Heart left ventricle (tissue), 16 donors: ENCODE measurements around the gene GFRA3. TPM values are rescaled to one million over a fixed set of nuclear protein-coding genes. Genes with fewer than 3 reads are reported as not detected.
A peak's percentile ranks its signal among the peaks of the same experiment; 100 is the strongest.

Experiments used
- ATAC-seq, 4 donors: fragments of 200-7000 bp; cut with Tn5 transposase; one replicate each; pipeline ENCODE4 v1.9.1; 2020 to 2022; ENCODE audit warnings: moderate library complexity in 4 of 4, mild to moderate bottlenecking in 3 of 4, moderate number of reproducible peaks in 1 of 4
- DNase-seq, 5 donors: peaks; one replicate each; pipeline ENCODE4 v3.0.0-alpha.2; 2020
- H3K27ac ChIP-seq, 12 donors: fragments of 200-600 bp; sonication (generic) in 4 of 12; one replicate each; pipeline versions ENCODE4 v1.5.0 to v1.8.0; 2016 to 2022; ENCODE audit warnings: mild to moderate bottlenecking in 2 of 12
- H3K27me3 ChIP-seq, 9 donors: fragments of 200-600 bp; sonication (generic) in 2 of 9; one replicate each; pipeline versions ENCODE4 v1.5.1 to v1.8.0; 2016 to 2022; ENCODE audit warnings: mild to moderate bottlenecking in 3 of 9
- H3K36me3 ChIP-seq, 9 donors: fragments of 200-600 bp; sonication (generic) in 2 of 9; one replicate each; pipeline versions ENCODE4 v1.5.0 to v1.8.0; 2018 to 2022; ENCODE audit warnings: mild to moderate bottlenecking in 2 of 9
- H3K4me1 ChIP-seq, 12 donors: fragments of 200-600 bp; sonication (generic) in 4 of 12; one replicate each; pipeline versions ENCODE4 v1.5.0 to v1.8.0; 2016 to 2022; ENCODE audit warnings: mild to moderate bottlenecking in 3 of 12
- H3K4me3 ChIP-seq, 12 donors: fragments of 200-600 bp; sonication (generic) in 4 of 12; one replicate each; pipeline versions ENCODE4 v1.5.0 to v1.8.0; 2017 to 2022; ENCODE audit warnings: mild to moderate bottlenecking in 9 of 12, moderate library complexity in 4 of 12
- H3K9me3 ChIP-seq, 12 donors: fragments of 200-600 bp; sonication (generic) in 4 of 12; one replicate each; pipeline versions ENCODE4 v1.5.0 to v1.8.0; 2016 to 2022; ENCODE audit warnings: mild to moderate bottlenecking in 1 of 12
- POLR2A ChIP-seq, 2 donors: fragments of 450-650 bp; IDR thresholded peaks; one replicate each; pipeline ENCODE4 v1.6.1; 2017; ENCODE audit warnings: antibody characterized with exemption in 2 of 2, mild to moderate bottlenecking in 2 of 2, moderate library complexity in 2 of 2
- WGBS, 4 donors: extraction: QIAGEN DNeasy Blood & Tissue Kit in 2 of 4; methylation state at CpG; one replicate each; pipeline versions ENCODE4 v1.1.5 to v1.1.7; 2013 to 2018; 5-methylcytosine and 5-hydroxymethylcytosine counted together
- intact Hi-C, 10 donors: fragments of 100-400 bp; cut with DNase I; formaldehyde crosslinking; loops; one replicate each; pipeline versions ENCODE4 v1.11.1 to v1.14.2; 2022
- polyA plus RNA-seq, 2 donors: library from polyadenylated mRNA; stranded (reverse); fragments of 200-250 nt; gene quantifications; one replicate each; pipeline ENCODE4 v1.2.3, GENCODE V29; 2013
- total RNA-seq, 9 donors: library from RNA; depleted of rRNA in 2 of 9; stranded (reverse); fragments of >200 nt in 2 of 9; fragmentation: NEBNext Ultra II Directional in 3 of 9; extraction: Animal tissue kit (Norgen Biotek cat#: 25700) in 3 of 9; gene quantifications; one replicate each; pipeline versions ENCODE4 v1.1.0 to v1.2.4, GENCODE V29; 2016 to 2023
- TF ChIP-seq, protein P1 (sequence below), 12 donors: fragments of 200-600 bp; sonication (generic) in 4 of 12; IDR thresholded peaks; one replicate each; pipeline versions ENCODE4 v1.5.0 to v1.8.0; 2018 to 2022; ENCODE audit warnings: antibody characterized with exemption in 12 of 12, mild to moderate bottlenecking in 5 of 12
- donor health status: ischemic (EF 13 %, LVEDD 7.1; RV severe dilation, severe dysfunction).
- donor health status: healthy with polysubstance abuse.
- donor health status: DM: no; HTN: yes; CAD: no.
- donor health status: DM: no; HTN: no; CAD: no.
- donor health status: ischemic (EF 25% LVEDD 6.9; RV normal size, moderate dysfunction).
- donor health status: ischemic (EF 25% LVEDD 5.7; RV mildly dilated, moderate dysfunction).
- donor health status: healthy.
- donor health status: DM: yes; HTN: yes; CAD: no.
- donor health status: ischemic (EF 35%, LVEDD 5.7; RV mildly dilated, moderate dysfunction).
- donor health status: nonischemic (EF 11% LVEDD 7.7; RV severe dilation, severe dysfunction).
- donor health status: DM: yes; HTN: yes; CAD: no.
- donor health status: PGD.
- donor health status: ischemic (EF 29% LVEDD 5.4; RV normal size, mild dysfunction).
- donor health status: nonischemic (EF 23%, LVEDD 6.1; RV moderate dilation, normal function).

Gene GFRA3
- total and polyA plus RNA-seq, 11 donors, result 0.35 to 1.3 (median 0.67) TPM

DNA sequence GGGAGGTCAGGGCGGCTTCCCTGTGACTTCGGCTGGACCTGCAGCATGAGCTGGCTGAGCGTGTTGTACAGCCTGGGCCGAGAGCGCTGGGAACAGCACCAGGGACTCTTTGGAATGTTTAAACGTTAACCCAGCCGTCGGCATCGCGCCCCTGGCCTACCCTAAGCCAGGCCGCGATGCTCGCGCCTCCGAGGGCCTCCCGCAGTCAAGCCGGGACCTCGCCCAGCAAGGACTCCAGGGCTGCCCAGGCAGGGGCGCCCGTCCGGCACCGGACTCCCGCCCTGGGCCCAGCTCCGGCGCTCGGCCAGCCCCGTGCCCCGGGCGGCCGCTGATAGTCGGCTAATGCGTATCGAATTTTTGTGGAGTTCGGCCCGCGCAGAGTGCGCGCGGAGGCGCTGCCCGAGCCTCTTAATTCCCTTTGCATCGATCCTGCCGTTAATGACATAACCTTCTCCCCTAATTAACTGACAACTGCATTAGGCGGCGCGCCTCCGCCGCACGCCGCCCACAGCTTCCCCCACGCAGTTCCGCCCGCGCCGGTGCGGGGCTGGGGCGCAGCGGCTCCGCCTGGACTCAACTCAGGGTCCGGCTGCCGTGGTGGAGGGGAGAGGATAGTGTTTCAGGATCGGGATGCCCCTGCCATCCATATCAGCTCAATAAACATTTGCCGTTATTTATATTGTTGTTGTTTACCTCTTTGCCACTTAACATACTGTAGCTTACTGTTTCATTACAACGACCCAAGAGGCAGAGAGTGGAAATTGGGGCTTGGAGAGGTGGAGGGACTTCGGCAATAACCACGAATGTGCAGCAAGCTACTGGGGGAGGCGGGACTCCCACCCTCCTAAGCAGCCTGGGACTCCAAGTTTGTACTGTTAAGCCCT lies 32.5 kb downstream of the GFRA3 start:
- peaks cover 0 to 23% (median 0%) of the 10 kb centered on the region in 9 donors for H3K27me3 ChIP-seq
- 5 to 6% (median 6%) methylated on average over 63 to 67 of the region's 67 CpGs for WGBS, 4 donors
- H3K4me1 ChIP-seq, result peaks cover 0 to 16% (median 7%) of the 10 kb centered on the region in 12 donors
- ATAC-seq, result peak in 3 of 4 donors; percentile 78 to 86 (median 84)
- H3K9me3 ChIP-seq, result no peaks in the 10 kb centered on the region
- H3K27ac ChIP-seq, result peak overlapping the region in 7 of 12 donors; percentile 7 to 55 (median 42)
- peak overlapping the region; percentile 31 to 62 (median 50) for H3K4me3 ChIP-seq
- DNase-seq, result peak in 3 of 5 donors; percentile 29 to 69 (median 35)
- no peak for TF ChIP-seq POLR2A (IDR thresholded peaks at IDR 0.05)
- TF ChIP-seq, protein P1, sequence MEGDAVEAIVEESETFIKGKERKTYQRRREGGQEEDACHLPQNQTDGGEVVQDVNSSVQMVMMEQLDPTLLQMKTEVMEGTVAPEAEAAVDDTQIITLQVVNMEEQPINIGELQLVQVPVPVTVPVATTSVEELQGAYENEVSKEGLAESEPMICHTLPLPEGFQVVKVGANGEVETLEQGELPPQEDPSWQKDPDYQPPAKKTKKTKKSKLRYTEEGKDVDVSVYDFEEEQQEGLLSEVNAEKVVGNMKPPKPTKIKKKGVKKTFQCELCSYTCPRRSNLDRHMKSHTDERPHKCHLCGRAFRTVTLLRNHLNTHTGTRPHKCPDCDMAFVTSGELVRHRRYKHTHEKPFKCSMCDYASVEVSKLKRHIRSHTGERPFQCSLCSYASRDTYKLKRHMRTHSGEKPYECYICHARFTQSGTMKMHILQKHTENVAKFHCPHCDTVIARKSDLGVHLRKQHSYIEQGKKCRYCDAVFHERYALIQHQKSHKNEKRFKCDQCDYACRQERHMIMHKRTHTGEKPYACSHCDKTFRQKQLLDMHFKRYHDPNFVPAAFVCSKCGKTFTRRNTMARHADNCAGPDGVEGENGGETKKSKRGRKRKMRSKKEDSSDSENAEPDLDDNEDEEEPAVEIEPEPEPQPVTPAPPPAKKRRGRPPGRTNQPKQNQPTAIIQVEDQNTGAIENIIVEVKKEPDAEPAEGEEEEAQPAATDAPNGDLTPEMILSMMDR (IDR thresholded peaks at IDR 0.05), result peak in 2 of 12 donors; percentile 17 to 18
- intact Hi-C loops, result loop anchor here in 1 of 10 donors (5.0 kb wide), 1 partner anchor 40 kb away; no protein-coding TSS in a partner anchor
- no peaks in the 10 kb centered on the region for H3K36me3 ChIP-seq

DNA sequence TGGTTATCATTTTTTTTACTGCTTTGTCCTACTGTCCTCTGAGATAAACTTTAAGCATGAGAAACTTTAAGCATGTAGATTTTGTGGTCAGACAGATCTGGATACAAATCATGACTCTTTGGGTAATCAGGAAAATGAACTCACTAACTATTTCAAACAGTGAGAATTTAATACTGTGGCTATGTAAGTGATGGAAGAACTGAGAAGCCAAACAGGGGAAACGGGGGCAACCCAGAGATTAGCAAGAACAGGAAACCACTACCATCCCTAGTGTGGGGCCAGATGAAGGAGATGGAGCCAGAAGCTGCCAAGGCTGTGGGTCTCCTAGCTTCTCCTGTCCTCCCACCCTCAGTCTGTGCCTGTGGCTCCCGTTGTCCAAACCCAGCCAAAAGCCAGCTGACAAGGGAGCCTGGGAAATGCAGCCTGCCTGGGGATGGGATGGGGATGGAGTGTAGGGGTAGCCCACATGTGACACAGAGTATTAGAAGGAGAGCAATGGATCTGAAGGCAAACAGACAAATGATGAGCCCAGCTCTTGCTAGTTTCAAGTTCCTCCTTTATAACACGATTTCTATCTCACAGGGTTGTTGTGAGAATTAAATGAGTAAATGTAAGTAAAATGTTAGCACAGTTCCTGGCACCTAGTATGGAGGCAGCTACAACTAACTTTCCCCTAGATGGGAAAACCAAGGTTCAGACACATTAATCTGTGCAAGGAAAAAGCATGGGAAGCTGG lies 33.6 kb downstream of the GFRA3 start:
- ATAC-seq, result no peak
- H3K27ac ChIP-seq, result no peak overlapping the region
- H3K4me1 ChIP-seq, result peaks cover 0 to 16% (median 7%) of the 10 kb centered on the region in 12 donors
- DNase-seq, result no peak
- H3K36me3 ChIP-seq, result no peaks in the 10 kb centered on the region
- peaks cover 0 to 23% (median 0%) of the 10 kb centered on the region in 9 donors for H3K27me3 ChIP-seq
- WGBS, 4 donors, result 71 to 82% (median 74%) methylated on average over 3 of the region's 3 CpGs
- intact Hi-C loops, result loop anchor here in 1 of 10 donors (5.0 kb wide), 1 partner anchor 41 kb away; no protein-coding TSS in a partner anchor
- H3K9me3 ChIP-seq, result no peaks in the 10 kb centered on the region
- TF ChIP-seq, protein P1 (IDR thresholded peaks at IDR 0.05), result no peak
- H3K4me3 ChIP-seq, result no peak overlapping the region

GRCh38 chr5:138238034-138238433 lies 36.4 kb downstream of the GFRA3 start:
- DNase-seq, result no peak

More at GRCh38 chr5:138238034-138238433, 36.4 kb downstream of the GFRA3 start:
- Histone ChIP-seq H3K4me1 (peaks cover 0 to 16% (median 7%) of the 10 kb centered on the region in 12 donors), H3K9me3 (no peaks in the 10 kb centered on the region), H3K27ac (no peak overlapping the region), H3K36me3 (no peaks in the 10 kb centered on the region), H3K4me3 (no peak overlapping the region), H3K27me3 (peaks cover 0 to 23% (median 0%) of the 10 kb centered on the region in 9 donors)
- 85 to 95% (median 91%) methylated on average over 1 of the region's 1 CpG for WGBS, 4 donors
- TF ChIP-seq, protein P1 (IDR thresholded peaks at IDR 0.05), result no peak
- TF ChIP-seq POLR2A (IDR thresholded peaks at IDR 0.05), result no peak
- ATAC-seq, result no peak
- intact Hi-C loops, result no loop called here
